Right lobe of liver (tissue), 6 donors: ENCODE measurements around the gene ALK. TPM values are rescaled to one million over a fixed set of nuclear protein-coding genes. Genes with fewer than 3 reads are reported as not detected.
"Not testable (repeated sequence)": the region's sequence is repeated elsewhere in the genome, so short reads cannot be mapped to it uniquely, and the experiment has no call there.

Experiments
- ATAC-seq, 4 donors: fragments of 200-7000 bp; cut with Tn5 transposase; one replicate each; pipeline ENCODE4 v1.9.1; 2020; ENCODE audit warnings: mild to moderate bottlenecking in 4 of 4, moderate library complexity in 4 of 4
- DNase-seq, 3 donors: peaks; one replicate each; pipeline ENCODE4 v3.0.0-alpha.2; 2020
- H3K27ac ChIP-seq, 3 donors: fragments of 200-600 bp; one replicate each; pipeline ENCODE4 v1.8.0; 2022
- H3K27me3 ChIP-seq, 2 donors: fragments of 200-600 bp; one replicate each; pipeline ENCODE4 v1.8.0; 2022
- H3K36me3 ChIP-seq, 4 donors: fragments of 200-600 bp; sonication (generic) in 1 of 4; one replicate each; pipeline versions ENCODE4 v1.5.1 to v1.8.0; 2017 to 2022; ENCODE audit warnings: control low read depth in 1 of 4
- H3K4me1 ChIP-seq, 4 donors: fragments of 200-600 bp; sonication (generic) in 1 of 4; one replicate each; pipeline versions ENCODE4 v1.5.1 to v1.8.0; 2017 to 2022; ENCODE audit warnings: control low read depth in 1 of 4
- H3K4me3 ChIP-seq, 3 donors: fragments of 200-600 bp; one replicate each; pipeline ENCODE4 v1.8.0; 2022
- H3K9me3 ChIP-seq, 4 donors: fragments of 200-600 bp; sonication (generic) in 1 of 4; one replicate each; pipeline versions ENCODE4 v1.5.1 to v1.8.0; 2017 to 2022; ENCODE audit warnings: control low read depth in 1 of 4
- CTCF ChIP-seq, 4 donors: fragments of 200-600 bp in 3 of 4; fragments of 450-650 bp in 1 of 4; IDR thresholded peaks; one replicate each; pipeline versions ENCODE4 v1.5.1 to v1.8.0; 2016 to 2022; ENCODE audit warnings: antibody characterized with exemption in 4 of 4, mild to moderate bottlenecking in 2 of 4
- POLR2A ChIP-seq: fragments of 450-650 bp; IDR thresholded peaks from one replicate; pipeline ENCODE4 v1.6.1; 2017; ENCODE audit warnings: antibody characterized with exemption, mild to moderate bottlenecking
- WGBS: methylation state at CpG from one replicate; pipeline ENCODE4 v1.1.6; 2018; ENCODE audit warnings: low coverage, low lambda C conversion rate; ENCODE audit not compliant: insufficient coverage; ENCODE audit errors: missing lambda C conversion rate; 5-methylcytosine and 5-hydroxymethylcytosine counted together
- intact Hi-C, 2 donors: fragments of 100-400 bp; cut with DNase I; formaldehyde crosslinking; loops; one replicate each; pipeline versions ENCODE4 v1.11.2 to v1.14.1; 2022
- total RNA-seq, 6 experiments: library from RNA; depleted of rRNA in 2 of 6; stranded (reverse); fragments of >200 nt in 2 of 6; fragmentation: NEBNext Ultra II Directional in 3 of 6; extraction: Animal tissue kit (Norgen Biotek cat#: 25700) in 3 of 6; gene quantifications; one replicate each; pipeline versions ENCODE4 v1.1.0 to v1.2.4, GENCODE V29; 2016 to 2023
- donor health status: DM: no; HTN: yes; CAD: no.
- donor health status: DM: no; HTN: no; CAD: no.
- donor health status: DM: no; HTN: no; CAD: no.
- donor health status: DM: no; HTN: yes; CAD: no.
- donor health status: DM: no; HTN: yes; CAD: no.

ALK gene
- total RNA-seq, 6 experiments from 2014 or later, result 0.04 to 0.06 TPM; not detected in 4

- H3K9me3 ChIP-seq, result no peaks in the 10 kb centered on the region
- WGBS, result 61% methylated on average over 7 of the region's 8 CpGs
- no peaks in the 10 kb centered on the region for H3K27me3 ChIP-seq
- no peak for DNase-seq
- no peak overlapping the region for H3K4me3 ChIP-seq
- H3K36me3 ChIP-seq, result no peaks in the 10 kb centered on the region
- ATAC-seq, result no peak
- TF ChIP-seq POLR2A (no peak), CTCF (IDR thresholded peaks at IDR 0.05) (no peak)
- intact Hi-C loops, result no loop called here
- no peak overlapping the region for H3K27ac ChIP-seq
- H3K4me1 ChIP-seq, result no peaks in the 10 kb centered on the region
Measured at GRCh38 chr2:29753671-29754444, 167.5 kb downstream of the ALK start.

- WGBS, result 59% methylated on average over 6 of the region's 6 CpGs
- no peak for DNase-seq
Measured at GRCh38 chr2:29751390-29751789, 170.0 kb downstream of the ALK start.

GRCh38 chr2:29750463-29750862 is 170.9 kb downstream of the ALK start:
- H3K9me3 ChIP-seq, H3K4me1 ChIP-seq, H3K27me3 ChIP-seq, ATAC-seq, H3K4me3 ChIP-seq, intact Hi-C loops, H3K36me3 ChIP-seq, H3K27ac ChIP-seq, DNase-seq: not testable (repeated sequence)
- WGBS, result 87% methylated on average over 3 of the region's 3 CpGs

More at GRCh38 chr2:29751390-29751789, 170.0 kb downstream of the ALK start:
- Histone ChIP-seq H3K4me1 (no peaks in the 10 kb centered on the region), H3K9me3 (no peaks in the 10 kb centered on the region), H3K36me3 (no peaks in the 10 kb centered on the region), H3K27ac (no peak overlapping the region), H3K4me3 (no peak overlapping the region), H3K27me3 (no peaks in the 10 kb centered on the region)
- no peak for ATAC-seq
- TF ChIP-seq CTCF (IDR thresholded peaks at IDR 0.05), result no peak
- TF ChIP-seq POLR2A, result no peak
- intact Hi-C loops, result no loop called here

GRCh38 chr2:29749843-29750242 is 171.5 kb downstream of the ALK start:
- WGBS, result 78% methylated on average over 5 of the region's 5 CpGs
- intact Hi-C loops, result no loop called here
- no peaks in the 10 kb centered on the region for H3K27me3 ChIP-seq
- no peak overlapping the region for H3K4me3 ChIP-seq
- DNase-seq (no peak), ATAC-seq (no peak)
- no peak overlapping the region for H3K27ac ChIP-seq
- H3K9me3 ChIP-seq, result no peaks in the 10 kb centered on the region
- TF ChIP-seq POLR2A (no peak), CTCF (IDR thresholded peaks at IDR 0.05) (no peak)
- H3K4me1 ChIP-seq, result no peaks in the 10 kb centered on the region
- H3K36me3 ChIP-seq, result no peaks in the 10 kb centered on the region

- no peak for DNase-seq
- Histone ChIP-seq H3K36me3 (no peaks in the 10 kb centered on the region), H3K27me3 (no peaks in the 10 kb centered on the region), H3K4me3 (no peak overlapping the region), H3K27ac (no peak overlapping the region), H3K4me1 (no peaks in the 10 kb centered on the region), H3K9me3 (no peaks in the 10 kb centered on the region)
- intact Hi-C loops, result no loop called here
- TF ChIP-seq CTCF (IDR thresholded peaks at IDR 0.05), result no peak
- no peak for TF ChIP-seq POLR2A
- no CpG with 5 or more reads among the region's 1 CpG for WGBS
- no peak for ATAC-seq
Measured at GRCh38 chr2:29749041-29749440, 172.3 kb downstream of the ALK start.
